GM13977 (cell line): ENCODE measurements around the gene FAM168A.
"Not testable (repeated sequence)": the region's sequence is repeated elsewhere in the genome, so short reads cannot be mapped to it uniquely, and the experiment has no call there.

Experiments
- DNase-seq: peaks from one replicate; pipeline ENCODE4 v3.0.0; 2012; ENCODE audit warnings: low spot score
- in situ Hi-C: fragments of 300-500 bp; cut with MboI; formaldehyde crosslinking; loops from one replicate; pipeline ENCODE4 v1.12.0; 2022; ENCODE audit warnings: low sequenced_read_pairs, low pct_unique_long_range_greater_than_20kb, mixed read lengths, inconsistent platforms; ENCODE audit not compliant: unreplicated experiment
- TF ChIP-seq, protein P1 (sequence below): IDR thresholded peaks from 2 replicates; pipeline ENCODE4 v1.5.1; 2012; ENCODE audit warnings: mild to moderate bottlenecking, control low read depth; ENCODE audit not compliant: insufficient read depth; ENCODE audit errors: extremely low read depth, missing control alignments

Gene FAM168A

DNA sequence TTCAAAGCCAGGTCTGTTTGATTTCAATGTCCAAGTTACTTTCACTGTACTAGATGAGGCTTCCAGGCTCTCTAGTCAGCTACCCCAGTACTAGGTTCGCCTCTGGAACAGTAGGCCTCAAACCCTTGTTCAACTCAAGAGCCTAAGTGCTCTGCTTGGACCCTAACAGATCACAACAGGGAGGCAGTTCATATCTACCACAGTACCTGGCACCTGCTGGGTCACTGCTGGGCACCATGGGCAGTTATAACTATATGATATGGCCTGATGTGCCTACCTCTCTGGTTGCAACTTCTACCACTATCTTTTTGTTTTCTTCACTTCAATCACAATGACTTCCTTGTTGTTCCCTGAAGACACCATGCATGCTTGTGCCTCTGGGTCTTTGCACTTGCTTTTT lies 124.7 kb downstream of the FAM168A start:
- DNase-seq: no peak
- TF ChIP-seq, protein P1, sequence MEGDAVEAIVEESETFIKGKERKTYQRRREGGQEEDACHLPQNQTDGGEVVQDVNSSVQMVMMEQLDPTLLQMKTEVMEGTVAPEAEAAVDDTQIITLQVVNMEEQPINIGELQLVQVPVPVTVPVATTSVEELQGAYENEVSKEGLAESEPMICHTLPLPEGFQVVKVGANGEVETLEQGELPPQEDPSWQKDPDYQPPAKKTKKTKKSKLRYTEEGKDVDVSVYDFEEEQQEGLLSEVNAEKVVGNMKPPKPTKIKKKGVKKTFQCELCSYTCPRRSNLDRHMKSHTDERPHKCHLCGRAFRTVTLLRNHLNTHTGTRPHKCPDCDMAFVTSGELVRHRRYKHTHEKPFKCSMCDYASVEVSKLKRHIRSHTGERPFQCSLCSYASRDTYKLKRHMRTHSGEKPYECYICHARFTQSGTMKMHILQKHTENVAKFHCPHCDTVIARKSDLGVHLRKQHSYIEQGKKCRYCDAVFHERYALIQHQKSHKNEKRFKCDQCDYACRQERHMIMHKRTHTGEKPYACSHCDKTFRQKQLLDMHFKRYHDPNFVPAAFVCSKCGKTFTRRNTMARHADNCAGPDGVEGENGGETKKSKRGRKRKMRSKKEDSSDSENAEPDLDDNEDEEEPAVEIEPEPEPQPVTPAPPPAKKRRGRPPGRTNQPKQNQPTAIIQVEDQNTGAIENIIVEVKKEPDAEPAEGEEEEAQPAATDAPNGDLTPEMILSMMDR: no peak
- in situ Hi-C loops: no loop called here

DNA sequence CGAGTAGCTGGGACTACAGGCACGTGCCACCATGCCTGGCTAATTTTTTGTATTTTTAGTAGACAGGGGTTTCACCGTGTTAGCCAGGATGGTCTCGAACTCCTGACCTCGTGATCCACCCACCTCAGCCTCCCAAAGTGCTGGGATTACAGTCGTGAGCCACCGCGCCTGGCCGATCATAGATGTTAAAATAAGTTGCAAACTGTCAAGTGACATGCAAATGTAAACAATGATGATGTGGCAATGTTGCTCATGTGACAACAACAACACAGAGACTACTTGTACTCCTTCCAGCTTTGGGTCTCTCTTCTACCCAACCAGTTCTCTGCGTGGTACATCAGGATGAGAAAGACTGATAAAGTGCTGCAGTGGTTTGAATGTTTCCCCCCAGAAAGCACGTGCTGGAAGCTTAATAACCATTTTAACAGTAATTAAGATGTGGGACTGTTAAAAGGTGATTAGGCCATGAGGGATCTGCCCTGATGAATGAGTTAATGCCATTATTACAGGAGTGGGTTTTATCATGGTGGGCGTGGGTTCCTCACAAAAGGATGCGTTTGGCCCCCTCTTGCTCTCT lies 127.8 kb downstream of the FAM168A start:
- in situ Hi-C loops: not testable (repeated sequence)

DNA sequence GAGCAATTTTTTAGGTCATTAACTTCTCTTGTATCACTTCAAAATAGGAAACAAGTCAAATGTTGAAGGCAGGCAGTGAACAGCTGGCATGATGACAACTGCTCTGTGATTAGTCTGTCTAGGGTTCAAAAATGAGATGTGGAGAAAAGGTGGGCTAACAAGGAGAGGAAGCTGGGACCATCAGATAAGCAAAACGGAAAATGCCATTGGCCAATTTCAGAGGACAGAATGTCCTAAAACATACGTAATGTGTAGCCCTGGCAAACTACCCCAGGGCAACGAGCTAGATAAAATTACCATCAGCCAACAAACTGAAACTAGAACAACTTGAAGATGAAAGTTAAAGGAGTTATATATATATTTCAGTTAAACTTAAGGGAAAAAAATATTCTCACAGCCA lies 128.5 kb downstream of the FAM168A start:
- TF ChIP-seq, protein P1: no peak
- in situ Hi-C loops: no loop called here
- no peak for DNase-seq

More for the DNA sequence above, 127.8 kb downstream of the FAM168A start:
- DNase-seq: not testable (repeated sequence)

DNA sequence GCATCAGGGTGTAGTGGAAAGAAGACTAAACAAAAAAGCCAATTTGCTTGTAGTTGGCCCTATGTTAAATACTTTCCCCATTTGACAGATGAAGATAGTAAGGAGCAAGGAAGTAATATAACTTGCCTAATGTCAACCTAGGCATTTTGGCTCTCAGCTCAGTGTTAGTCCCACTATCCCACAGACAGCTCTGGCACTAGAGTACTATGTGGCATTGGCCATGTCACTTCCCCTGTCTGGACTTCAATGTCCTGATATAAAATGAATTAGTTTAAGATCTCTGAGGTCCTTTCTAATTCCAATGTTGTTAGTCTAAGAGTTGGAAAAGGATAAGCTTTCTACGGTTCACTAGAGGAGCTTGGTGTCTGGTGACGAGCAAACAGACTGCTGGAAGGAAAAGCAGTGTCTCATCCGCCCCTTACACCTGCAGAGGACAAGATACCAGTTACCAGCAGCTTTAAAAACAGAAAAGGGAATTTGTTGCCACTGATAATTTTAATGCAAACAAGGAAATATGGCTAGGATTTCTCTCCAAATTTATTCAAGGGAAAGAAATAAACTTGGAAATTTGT lies 129.2 kb downstream of the FAM168A start:
- DNase-seq: no peak
- TF ChIP-seq, protein P1: no peak
- in situ Hi-C loops: no loop called here

DNA sequence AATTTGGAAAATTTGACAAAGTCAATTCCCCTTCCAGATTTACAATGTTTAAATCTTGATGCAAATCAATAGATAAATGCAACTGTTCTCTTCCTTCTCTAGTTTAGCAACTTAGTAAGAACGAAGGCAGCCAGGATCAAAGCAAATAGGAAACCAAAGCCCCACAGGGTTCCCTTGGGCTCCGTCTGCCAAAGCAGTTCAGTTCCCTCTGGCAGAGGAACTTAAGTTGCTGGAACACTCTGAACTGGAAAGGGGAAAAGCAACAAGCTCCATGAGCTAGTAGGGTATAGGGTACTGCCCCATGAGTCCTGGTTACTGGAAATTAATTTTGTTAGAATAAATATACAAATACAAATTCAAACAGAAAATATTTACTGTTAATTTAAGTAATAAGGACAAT lies 130.4 kb downstream of the FAM168A start:
- no peak for DNase-seq
- in situ Hi-C loops: no loop called here
- TF ChIP-seq, protein P1: no peak

DNA sequence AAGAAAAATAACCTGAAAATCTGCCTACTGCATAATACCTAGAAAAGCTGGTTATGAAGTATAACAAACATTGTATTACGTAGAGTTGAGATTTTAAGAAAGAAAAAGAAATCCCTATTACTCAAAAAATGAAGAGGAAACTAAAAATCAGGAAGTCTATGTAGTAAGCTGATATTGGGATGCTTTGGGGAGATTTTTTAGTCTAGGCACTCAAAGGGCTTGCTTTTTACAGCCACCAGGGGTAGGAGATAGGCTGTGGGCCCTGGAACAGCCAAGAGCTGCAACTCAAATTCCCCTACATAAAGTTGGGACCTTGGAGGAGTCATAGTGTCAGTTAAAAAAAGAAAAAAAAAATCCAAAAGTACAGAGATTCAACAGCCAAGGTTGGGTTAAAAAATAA lies 131.3 kb downstream of the FAM168A start:
- no peak for DNase-seq
- TF ChIP-seq, protein P1: no peak
- in situ Hi-C loops: no loop called here

DNA sequence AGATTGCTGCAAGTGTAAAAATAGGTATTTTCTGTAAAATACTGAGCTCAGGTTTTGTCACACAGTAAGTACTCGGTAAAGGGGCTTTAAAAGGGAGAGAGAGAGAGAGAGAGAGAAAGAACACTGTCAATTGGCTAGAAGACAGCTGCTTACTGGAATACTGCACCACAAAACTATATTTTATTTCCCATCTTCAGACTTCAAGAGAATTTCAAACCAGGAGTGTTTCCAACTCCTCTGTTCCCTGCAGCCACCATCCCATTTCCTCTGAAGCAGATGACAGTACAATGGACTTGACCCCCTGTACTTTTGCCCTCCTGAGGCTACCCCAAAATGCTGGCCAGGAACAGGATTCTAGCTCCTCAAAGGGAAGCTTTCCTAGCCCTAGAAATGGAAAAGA lies 132.0 kb downstream of the FAM168A start:
- in situ Hi-C loops: no loop called here
- TF ChIP-seq, protein P1: no peak
- DNase-seq: no peak
